ENCODE results near the gene ZC3H8. TPM values are rescaled to one million over a fixed set of nuclear protein-coding genes. Genes with fewer than 3 reads are reported as not detected.

Gene ZC3H8
- total and polyA plus RNA-seq, 2 donors (not counting 1 experiment from before 2014, with no cell fraction given), result 5.5 to 26.0 TPM

- peaks cover 14% of the 10 kb centered on the region for H3K27me3 Mint-ChIP-seq
- ChIA-PET POLR2A (no interaction called here), CTCF (no interaction called here)
- no peaks in the 10 kb centered on the region for H3K9me3 Mint-ChIP-seq (ENCODE audit: insufficient read depth)
- Histone ChIP-seq H3K9ac (ENCODE audit: low read length) (no peak overlapping the region), H3K27me3 (replicated peaks in 1 of 4; ENCODE audit: control extremely low read depth in 1 of 4, control insufficient read depth in 3 of 4, insufficient read depth in 4 of 4, low read length in 3 of 4) (peaks cover 0 to 6% (median 0%) of the 10 kb centered on the region in 4 experiments), H3K4me2 (replicated peaks; ENCODE audit: low read depth, low read length, poor library complexity, severe bottlenecking) (no peak overlapping the region), H3K27ac (ENCODE audit: low read length in 2 of 2) (no peak overlapping the region), H3K4me3 (ENCODE audit: control extremely low read depth in 1 of 5, extremely low read depth in 1 of 5, insufficient read depth in 1 of 5, low read depth in 2 of 5, low read length in 4 of 5) (no peak overlapping the region), H3K79me2 (ENCODE audit: control insufficient read depth, insufficient read depth, low read length) (no peaks in the 10 kb centered on the region), H3K36me3 (replicated peaks in 1 of 2; ENCODE audit: control extremely low read depth in 1 of 2, control insufficient read depth in 1 of 2, extremely low read depth in 1 of 2, insufficient read depth in 2 of 2, low read length in 1 of 2) (no peaks in the 10 kb centered on the region), H4K20me1 (ENCODE audit: control insufficient read depth, insufficient read depth, low read length, poor library complexity, severe bottlenecking) (no peaks in the 10 kb centered on the region), H2AFZ (ENCODE audit: insufficient read depth, low read depth, low read length, poor library complexity, severe bottlenecking) (no peak overlapping the region), H3K4me1 (ENCODE audit: control insufficient read depth in 2 of 2, insufficient read depth in 2 of 2, low read length in 2 of 2) (no peaks in the 10 kb centered on the region), H3K9me3 (ENCODE audit: control extremely low read depth in 1 of 3, control insufficient read depth in 2 of 3, insufficient read depth in 1 of 3, low read length in 2 of 3) (no peaks in the 10 kb centered on the region)
- no peak for ATAC-seq (ENCODE audit: low read depth)
- no peak for DNase-seq
- no peak for TF ChIP-seq CTCF (IDR thresholded peaks at IDR 0.05)
- no peak for TF ChIP-seq EZH2 (IDR thresholded peaks at IDR 0.05; ENCODE audit: borderline replicate concordance, insufficient read depth, low read depth, low read length, poor library complexity, severe bottlenecking)
- intact Hi-C loops (cut with micrococcal nuclease), result no loop called here
- no peaks in the 10 kb centered on the region for H3K4me1 Mint-ChIP-seq
- H3K4me3 Mint-ChIP-seq, result no peak overlapping the region
- peak overlapping the region; percentile 23 for H3K27ac Mint-ChIP-seq
- 91% methylated on average over 10 of the region's 11 CpGs for WGBS (ENCODE audit: insufficient coverage)
Observed at GRCh38 chr2:112173646-112174319, 81.1 kb downstream of the ZC3H8 start.

- Histone ChIP-seq H3K4me1 (ENCODE audit: control insufficient read depth in 2 of 2, insufficient read depth in 2 of 2, low read length in 2 of 2) (no peaks in the 10 kb centered on the region), H3K9ac (ENCODE audit: low read length) (no peak overlapping the region), H3K36me3 (replicated peaks in 1 of 2; ENCODE audit: control extremely low read depth in 1 of 2, control insufficient read depth in 1 of 2, extremely low read depth in 1 of 2, insufficient read depth in 2 of 2, low read length in 1 of 2) (no peaks in the 10 kb centered on the region), H3K4me3 (ENCODE audit: control extremely low read depth in 1 of 5, extremely low read depth in 1 of 5, insufficient read depth in 1 of 5, low read depth in 2 of 5, low read length in 4 of 5) (no peak overlapping the region), H3K4me2 (replicated peaks; ENCODE audit: low read depth, low read length, poor library complexity, severe bottlenecking) (no peak overlapping the region), H4K20me1 (ENCODE audit: control insufficient read depth, insufficient read depth, low read length, poor library complexity, severe bottlenecking) (no peaks in the 10 kb centered on the region), H3K27ac (ENCODE audit: low read length in 2 of 2) (no peak overlapping the region), H2AFZ (ENCODE audit: insufficient read depth, low read depth, low read length, poor library complexity, severe bottlenecking) (no peak overlapping the region), H3K79me2 (ENCODE audit: control insufficient read depth, insufficient read depth, low read length) (no peaks in the 10 kb centered on the region), H3K27me3 (replicated peaks in 1 of 4; ENCODE audit: control extremely low read depth in 1 of 4, control insufficient read depth in 3 of 4, insufficient read depth in 4 of 4, low read length in 3 of 4) (no peaks in the 10 kb centered on the region), H3K9me3 (ENCODE audit: control extremely low read depth in 1 of 3, control insufficient read depth in 2 of 3, insufficient read depth in 1 of 3, low read length in 2 of 3) (no peaks in the 10 kb centered on the region)
- Mint-ChIP-seq H3K27ac (no peak overlapping the region), H3K4me1 (no peaks in the 10 kb centered on the region), H3K27me3 (peaks cover 4% of the 10 kb centered on the region), H3K9me3 (ENCODE audit: insufficient read depth) (no peaks in the 10 kb centered on the region), H3K4me3 (no peak overlapping the region)
- 94% methylated on average over 4 of the region's 4 CpGs for WGBS (ENCODE audit: insufficient coverage)
- DNase-seq, result no peak
- CTCF ChIA-PET, result no interaction called here
- no peak for TF ChIP-seq CTCF (IDR thresholded peaks at IDR 0.05)
- TF ChIP-seq EZH2 (IDR thresholded peaks at IDR 0.05; ENCODE audit: borderline replicate concordance, insufficient read depth, low read depth, low read length, poor library complexity, severe bottlenecking), result no peak
- POLR2A ChIA-PET, result no interaction called here
- intact Hi-C loops (cut with micrococcal nuclease), result no loop called here
- ATAC-seq (ENCODE audit: low read depth), result no peak
Observed at GRCh38 chr2:112170495-112170894, 84.3 kb downstream of the ZC3H8 start.

Measured in B cell (primary cell).